Measurements from ENCODE around the gene CPD.

Gene CPD

GRCh38 chr17:30376621-30377452 is 1.9 kb upstream of the CPD start:
- DNase-seq (ENCODE audit: extremely low read depth, low read depth): peak; percentile 55
- no peak overlapping the region for H3K4me3 ChIP-seq (replicated peaks; ENCODE audit: low read depth, low read length)
- TF ChIP-seq CTCF (IDR thresholded peaks at IDR 0.05; ENCODE audit: low read depth, low read length, missing control alignments): no peak

GRCh38 chr17:30377574-30378240 is 1.0 kb upstream of the CPD start:
- no peak for DNase-seq (ENCODE audit: extremely low read depth, low read depth)
- TF ChIP-seq CTCF (IDR thresholded peaks at IDR 0.05; ENCODE audit: low read depth, low read length, missing control alignments): no peak
- H3K4me3 ChIP-seq (replicated peaks; ENCODE audit: low read depth, low read length): no peak overlapping the region

GRCh38 chr17:30378241-30378824 is 394 bp upstream of the CPD start:
- no peak for TF ChIP-seq CTCF (IDR thresholded peaks at IDR 0.05; ENCODE audit: low read depth, low read length, missing control alignments)
- peak overlapping the region; percentile 59 for H3K4me3 ChIP-seq (replicated peaks; ENCODE audit: low read depth, low read length)
- DNase-seq (ENCODE audit: extremely low read depth, low read depth): no peak

- no peak for TF ChIP-seq CTCF (IDR thresholded peaks at IDR 0.05; ENCODE audit: low read depth, low read length, missing control alignments)
- DNase-seq (ENCODE audit: extremely low read depth, low read depth): no peak
- H3K4me3 ChIP-seq (replicated peaks; ENCODE audit: low read depth, low read length): peak overlapping the region; percentile 59
Observed at GRCh38 chr17:30379303-30379902, 676 bp downstream of the CPD start.

GRCh38 chr17:30379903-30380381 is 1.2 kb downstream of the CPD start:
- H3K4me3 ChIP-seq (replicated peaks; ENCODE audit: low read depth, low read length): peak overlapping the region; percentile 59
- no peak for TF ChIP-seq CTCF (IDR thresholded peaks at IDR 0.05; ENCODE audit: low read depth, low read length, missing control alignments)
- no peak for DNase-seq (ENCODE audit: extremely low read depth, low read depth)

- DNase-seq (ENCODE audit: extremely low read depth, low read depth): no peak
- H3K4me3 ChIP-seq (replicated peaks; ENCODE audit: low read depth, low read length): peak overlapping the region; percentile 59
- TF ChIP-seq CTCF (IDR thresholded peaks at IDR 0.05; ENCODE audit: low read depth, low read length, missing control alignments): no peak
Observed at GRCh38 chr17:30380643-30381339, 2.1 kb downstream of the CPD start.
